ENCODE results near the gene SHKBP1.

The SHKBP1 gene

DNA sequence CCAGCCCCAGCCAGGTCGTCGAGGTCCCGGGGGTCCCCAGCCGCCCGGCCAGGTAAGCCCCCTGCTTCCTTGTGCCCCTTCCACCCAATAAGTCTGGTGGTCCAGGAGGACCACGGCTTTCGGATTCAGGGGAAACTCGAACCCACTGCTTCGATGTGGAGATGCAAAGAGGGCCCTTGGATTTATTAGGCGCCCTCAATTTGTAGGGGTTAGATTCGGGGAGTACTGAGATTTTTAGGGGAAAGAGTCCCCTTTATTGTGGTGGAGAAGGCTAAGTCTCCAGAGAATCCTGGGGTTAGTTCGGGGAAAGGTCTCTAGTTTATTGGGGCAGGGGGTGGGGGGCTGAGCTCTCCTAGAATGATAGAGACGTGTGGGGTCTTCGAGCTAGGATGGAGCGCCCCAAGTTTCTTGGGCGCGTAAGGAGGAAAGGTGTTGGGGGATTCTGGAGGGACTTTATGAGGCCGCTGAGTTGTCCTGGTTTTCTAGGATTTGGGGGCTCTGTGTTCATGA, 20.7 kb downstream of the SHKBP1 start:
- Mint-ChIP-seq H3K27me3 (peaks cover 76% of the 10 kb centered on the region), H3K36me3 (ENCODE audit: low read depth) (no peaks in the 10 kb centered on the region), H3K9me3 (no peaks in the 10 kb centered on the region), H3K4me1 (ENCODE audit: low read depth) (peaks cover 48% of the 10 kb centered on the region), H3K27ac (no peak overlapping the region), H3K4me3 (no peak overlapping the region)
- intact Hi-C loops (cut with micrococcal nuclease), result loop anchor here (5.0 kb wide), 1 partner anchor 70 kb away; no protein-coding TSS in a partner anchor

- Mint-ChIP-seq H3K4me3 (no peak overlapping the region), H3K4me1 (ENCODE audit: low read depth) (peaks cover 57% of the 10 kb centered on the region), H3K9me3 (no peaks in the 10 kb centered on the region), H3K36me3 (ENCODE audit: low read depth) (no peaks in the 10 kb centered on the region), H3K27ac (no peak overlapping the region), H3K27me3 (peaks cover 85% of the 10 kb centered on the region)
- intact Hi-C loops (cut with micrococcal nuclease), result loop anchor here (1.0 to 5.0 kb wide), 2 partner anchors 57 to 71 kb away; no protein-coding TSS in a partner anchor
Observed at GRCh38 chr19:40598121-40598917, 21.6 kb downstream of the SHKBP1 start.

GRCh38 chr19:40598918-40599307, 22.2 kb downstream of the SHKBP1 start:
- intact Hi-C loops (cut with micrococcal nuclease), result loop anchor here (1.0 to 5.0 kb wide), 2 partner anchors 58 to 72 kb away; no protein-coding TSS in a partner anchor
- H3K27ac Mint-ChIP-seq, result no peak overlapping the region
- peaks cover 2% of the 10 kb centered on the region for H3K36me3 Mint-ChIP-seq (ENCODE audit: low read depth)
- no peak overlapping the region for H3K4me3 Mint-ChIP-seq
- no peaks in the 10 kb centered on the region for H3K9me3 Mint-ChIP-seq
- peaks cover 88% of the 10 kb centered on the region for H3K27me3 Mint-ChIP-seq
- H3K4me1 Mint-ChIP-seq (ENCODE audit: low read depth), result peaks cover 63% of the 10 kb centered on the region

DNA sequence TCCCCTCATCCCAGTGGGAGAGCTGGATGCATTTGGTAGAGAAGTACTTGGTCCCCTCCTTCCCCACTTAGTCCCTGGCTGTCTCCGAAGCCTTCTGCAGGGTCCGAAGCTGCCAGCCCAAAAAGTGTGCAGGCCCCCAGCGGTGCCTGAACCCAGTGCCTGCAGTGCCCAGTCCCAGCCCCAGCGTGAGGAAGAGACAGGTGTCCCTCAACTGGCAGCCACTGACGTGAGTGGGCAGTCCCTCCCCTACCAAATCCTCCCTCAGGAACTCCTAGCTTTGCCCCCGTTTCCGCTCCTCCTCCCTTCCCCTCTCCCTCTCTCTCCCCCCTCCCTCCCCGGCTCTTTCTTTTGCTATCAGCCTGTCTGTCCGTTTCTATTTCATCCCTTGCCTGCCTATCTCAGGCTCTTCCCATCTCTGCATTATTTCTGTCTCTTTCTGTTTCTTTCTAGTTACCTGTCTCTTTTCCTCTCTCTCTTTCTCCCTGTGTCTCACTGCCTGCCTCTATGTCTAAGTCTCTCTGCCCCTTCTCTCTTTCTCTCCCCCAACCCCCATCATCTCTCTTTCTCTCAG, 22.7 kb downstream of the SHKBP1 start:
- Mint-ChIP-seq H3K27ac (no peak overlapping the region), H3K27me3 (peaks cover 88% of the 10 kb centered on the region)

GRCh38 chr19:40599902-40600569, 23.4 kb downstream of the SHKBP1 start:
- Mint-ChIP-seq H3K4me1 (ENCODE audit: low read depth) (peaks cover 63% of the 10 kb centered on the region), H3K4me3 (no peak overlapping the region), H3K27ac (no peak overlapping the region), H3K27me3 (peaks cover 88% of the 10 kb centered on the region), H3K36me3 (ENCODE audit: low read depth) (peaks cover 4% of the 10 kb centered on the region), H3K9me3 (no peaks in the 10 kb centered on the region)
- intact Hi-C loops (cut with micrococcal nuclease), result loop anchor here (5.0 kb wide), 2 partner anchors 73 to 138 kb away; no protein-coding TSS in a partner anchor

More for the DNA sequence above, 22.7 kb downstream of the SHKBP1 start:
- H3K9me3 Mint-ChIP-seq, result no peaks in the 10 kb centered on the region
- intact Hi-C loops (cut with micrococcal nuclease), result loop anchor here (5.0 kb wide), 1 partner anchor 72 kb away; no protein-coding TSS in a partner anchor
- no peak overlapping the region for H3K4me3 Mint-ChIP-seq
- peaks cover 4% of the 10 kb centered on the region for H3K36me3 Mint-ChIP-seq (ENCODE audit: low read depth)
- H3K4me1 Mint-ChIP-seq (ENCODE audit: low read depth), result peaks cover 63% of the 10 kb centered on the region

- H3K27me3 Mint-ChIP-seq, result peaks cover 90% of the 10 kb centered on the region
- intact Hi-C loops (cut with micrococcal nuclease), result loop anchor here (5.0 kb wide), 1 partner anchor 138 kb away; no protein-coding TSS in a partner anchor
Observed at GRCh38 chr19:40600570-40601133, 24.0 kb downstream of the SHKBP1 start.

DNA sequence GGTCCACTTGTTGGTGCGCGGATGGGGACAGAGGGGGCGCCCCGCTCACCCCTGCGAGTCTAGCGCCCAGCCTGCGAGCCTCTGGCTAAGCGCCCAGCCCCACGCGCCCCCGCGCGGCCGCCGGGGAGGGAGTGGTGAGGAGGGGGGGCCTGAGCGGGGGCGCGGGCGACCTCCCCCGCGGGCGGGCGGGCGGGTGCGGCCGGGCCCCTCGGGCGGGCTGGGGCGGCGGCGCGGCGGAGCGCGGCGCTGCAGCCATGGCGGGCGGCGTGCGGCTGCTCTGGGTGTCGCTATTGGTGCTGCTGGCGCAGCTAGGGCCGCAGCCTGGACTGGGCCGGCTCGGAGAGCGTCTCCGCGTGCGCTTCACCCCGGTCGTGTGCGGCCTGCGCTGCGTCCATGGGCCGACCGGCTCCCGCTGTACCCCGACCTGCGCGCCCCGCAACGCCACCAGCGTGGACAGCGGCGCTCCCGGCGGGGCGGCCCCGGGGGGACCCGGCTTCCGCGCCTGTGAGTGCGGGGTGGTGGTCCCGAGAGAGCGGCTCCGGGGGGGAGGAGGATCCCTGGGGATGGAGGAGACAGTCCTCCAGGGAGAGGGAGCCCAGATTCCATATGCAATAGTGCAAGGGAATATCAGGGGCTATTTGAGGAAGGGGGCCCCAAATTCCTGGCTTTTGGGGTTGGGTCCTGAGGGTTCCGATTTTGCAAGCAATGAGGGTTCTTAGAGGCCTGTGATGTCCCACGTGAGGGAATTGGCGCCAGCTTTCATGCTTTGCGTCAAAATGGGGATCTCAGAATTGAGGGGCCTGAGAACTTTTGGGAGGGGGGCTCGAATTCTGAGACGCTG, 24.7 kb downstream of the SHKBP1 start, which contains the start of gene LTBP4:
Gene LTBP4 (plus strand): TSS at position 236 of the 841 bp plus-strand sequence. CDS start 19 bp downstream, at position 255.
- Mint-ChIP-seq H3K27me3 (peaks cover 91% of the 10 kb centered on the region), H3K4me3 (peak within 1 kb of the TSS; percentile 41), H3K36me3 (ENCODE audit: low read depth) (peaks cover 4% of the 10 kb centered on the region), H3K4me1 (ENCODE audit: low read depth) (peaks cover 72% of the 10 kb centered on the region), H3K9me3 (no peaks in the 10 kb centered on the region), H3K27ac (no peak within 1 kb of the TSS)
- intact Hi-C loops (cut with micrococcal nuclease), result loop anchor here (5.0 kb wide), 1 partner anchor 139 kb away; no protein-coding TSS in a partner anchor

More at GRCh38 chr19:40600570-40601133, 24.0 kb downstream of the SHKBP1 start:
- H3K36me3 Mint-ChIP-seq (ENCODE audit: low read depth), result peaks cover 4% of the 10 kb centered on the region
- peaks cover 66% of the 10 kb centered on the region for H3K4me1 Mint-ChIP-seq (ENCODE audit: low read depth)
- no peaks in the 10 kb centered on the region for H3K9me3 Mint-ChIP-seq
- H3K4me3 Mint-ChIP-seq, result peak overlapping the region; percentile 41
- no peak overlapping the region for H3K27ac Mint-ChIP-seq

- H3K9me3 Mint-ChIP-seq, result no peaks in the 10 kb centered on the region
- intact Hi-C loops (cut with micrococcal nuclease), result loop anchor here (5.0 kb wide), 1 partner anchor 141 kb away; no protein-coding TSS in a partner anchor
- no peak overlapping the region for H3K4me3 Mint-ChIP-seq
- no peak overlapping the region for H3K27ac Mint-ChIP-seq
- peaks cover 4% of the 10 kb centered on the region for H3K36me3 Mint-ChIP-seq (ENCODE audit: low read depth)
- H3K27me3 Mint-ChIP-seq, result peaks cover 93% of the 10 kb centered on the region
- H3K4me1 Mint-ChIP-seq (ENCODE audit: low read depth), result peaks cover 79% of the 10 kb centered on the region
Observed at GRCh38 chr19:40603071-40603388, 26.4 kb downstream of the SHKBP1 start.

- intact Hi-C loops (cut with micrococcal nuclease), result loop anchor here (1.0 to 5.0 kb wide), 3 partner anchors 10 to 141 kb away; no protein-coding TSS in a partner anchor
- peak overlapping the region; percentile 49 for H3K27ac Mint-ChIP-seq
- H3K4me1 Mint-ChIP-seq (ENCODE audit: low read depth), result peaks cover 83% of the 10 kb centered on the region
- H3K4me3 Mint-ChIP-seq, result peak overlapping the region; percentile 82
- peaks cover 95% of the 10 kb centered on the region for H3K27me3 Mint-ChIP-seq
- H3K36me3 Mint-ChIP-seq (ENCODE audit: low read depth), result peaks cover 4% of the 10 kb centered on the region
- no peaks in the 10 kb centered on the region for H3K9me3 Mint-ChIP-seq
Observed at GRCh38 chr19:40603389-40604170, 26.9 kb downstream of the SHKBP1 start.

GRCh38 chr19:40604171-40604646, 27.5 kb downstream of the SHKBP1 start:
- Mint-ChIP-seq H3K9me3 (no peaks in the 10 kb centered on the region), H3K27ac (peak overlapping the region; percentile 49), H3K27me3 (peaks cover 92% of the 10 kb centered on the region), H3K36me3 (ENCODE audit: low read depth) (peaks cover 4% of the 10 kb centered on the region), H3K4me1 (ENCODE audit: low read depth) (peaks cover 85% of the 10 kb centered on the region), H3K4me3 (peak overlapping the region; percentile 82)
- intact Hi-C loops (cut with micrococcal nuclease), result loop anchor here (1.0 to 5.0 kb wide), 3 partner anchors 9 to 142 kb away; no protein-coding TSS in a partner anchor

DNA sequence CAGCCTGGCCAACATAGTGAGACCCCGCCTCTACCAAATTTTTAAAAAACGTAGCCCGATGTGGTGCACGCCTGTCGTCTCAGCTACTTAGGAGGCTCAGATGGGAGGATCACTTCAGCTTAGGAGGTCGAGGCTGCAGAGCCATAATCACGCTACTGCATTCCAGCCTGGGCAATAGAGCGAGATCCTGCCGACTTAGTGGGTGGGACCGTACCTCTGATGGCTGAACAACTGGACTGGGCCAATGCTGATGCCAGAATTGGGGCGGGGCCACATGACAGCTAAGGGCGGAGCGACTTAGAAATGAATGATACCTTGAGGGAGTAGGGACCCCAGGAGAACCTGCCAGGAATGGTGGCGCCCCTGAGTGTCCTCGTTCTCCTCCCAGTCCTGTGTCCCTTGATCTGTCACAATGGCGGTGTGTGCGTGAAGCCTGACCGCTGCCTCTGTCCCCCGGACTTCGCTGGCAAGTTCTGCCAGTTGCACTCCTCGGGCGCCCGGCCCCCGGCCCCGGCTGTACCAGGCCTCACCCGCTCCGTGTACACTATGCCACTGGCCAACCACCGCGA, 28.1 kb downstream of the SHKBP1 start:
- H3K27me3 Mint-ChIP-seq, result peaks cover 89% of the 10 kb centered on the region
- H3K27ac Mint-ChIP-seq, result peak overlapping the region; percentile 74
- peaks cover 4% of the 10 kb centered on the region for H3K36me3 Mint-ChIP-seq (ENCODE audit: low read depth)
- H3K4me3 Mint-ChIP-seq, result peak overlapping the region; percentile 75
- H3K4me1 Mint-ChIP-seq (ENCODE audit: low read depth), result peaks cover 85% of the 10 kb centered on the region
- intact Hi-C loops (cut with micrococcal nuclease), result loop anchor here (1.0 to 5.0 kb wide), 3 partner anchors 9 to 142 kb away; no protein-coding TSS in a partner anchor
- no peaks in the 10 kb centered on the region for H3K9me3 Mint-ChIP-seq

All from dendritic cell treated with granulocyte-macrophage colony-stimulating factor and Interleukin-4, amounts not matched to agents 40 ng/mL and 50 ng/mL, for 4 days (primary cell).